ENCODE data around the gene FRYL. TPM values are rescaled to one million over a fixed set of nuclear protein-coding genes. Genes with fewer than 3 reads are reported as not detected.
A peak's percentile ranks its signal among the peaks of the same experiment; 100 is the strongest.
"Not testable (repeated sequence)": the region's sequence is repeated elsewhere in the genome, so short reads cannot be mapped to it uniquely, and the experiment has no call there.

FRYL gene
- total RNA-seq, 2 experiments from 2014 or later = 44.8 to 54.2 TPM

DNA sequence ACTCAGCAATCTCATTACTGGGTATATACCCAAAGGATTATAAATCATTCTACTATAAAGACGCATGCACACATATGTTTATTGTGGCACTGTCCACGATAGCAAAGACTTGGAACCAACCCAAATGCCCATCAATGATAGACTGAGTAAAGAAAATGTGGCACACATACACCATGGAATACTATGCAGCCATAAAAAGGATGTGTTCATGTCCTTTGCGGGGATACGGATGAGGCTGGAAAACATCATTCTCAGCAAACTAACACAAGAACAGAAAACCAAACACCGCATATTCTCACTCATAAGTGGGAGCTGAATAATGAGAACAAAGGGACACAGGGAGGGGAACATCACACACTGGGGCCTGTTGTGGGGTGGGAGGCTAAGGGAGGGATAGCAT, 141.5 kb downstream of the FRYL start:
- CTCF ChIA-PET; DNase-seq; H3K9me3 Mint-ChIP-seq; H3K27me3 Mint-ChIP-seq (ENCODE audit: low read depth); H3K4me3 Mint-ChIP-seq; H3K27ac Mint-ChIP-seq; H3K36me3 Mint-ChIP-seq (ENCODE audit: low read depth): not testable (repeated sequence)
- H3K4me1 Mint-ChIP-seq (ENCODE audit: low read depth) = peaks cover 28% of the 10 kb centered on the region
- intact Hi-C loops (cut with micrococcal nuclease) = loop anchor here (5.0 kb wide), 1 partner anchor 269 kb away; the partner anchor contains the start of gene OCIAD2

DNA sequence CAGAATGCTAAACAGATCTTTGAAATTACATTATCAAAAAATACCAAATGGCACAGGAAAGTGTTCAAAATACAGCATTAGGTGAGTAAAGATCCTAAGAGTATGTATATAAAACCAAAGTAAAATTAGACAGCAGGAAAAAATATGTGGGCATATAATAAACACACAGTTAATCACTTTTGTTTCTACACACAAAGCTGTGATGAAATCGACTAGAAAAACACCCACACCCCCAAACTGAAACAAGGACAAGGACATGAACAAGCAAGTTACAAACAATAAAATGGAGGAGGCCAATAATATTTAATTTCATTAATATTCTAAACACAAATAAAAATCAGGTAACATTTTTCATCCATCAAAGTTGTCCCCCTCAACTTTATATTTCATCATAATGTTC, 143.2 kb downstream of the FRYL start:
- Mint-ChIP-seq H3K27ac (no peak overlapping the region), H3K9me3 (peaks cover 3% of the 10 kb centered on the region), H3K27me3 (ENCODE audit: low read depth) (no peaks in the 10 kb centered on the region), H3K36me3 (ENCODE audit: low read depth) (peaks cover 4% of the 10 kb centered on the region), H3K4me1 (ENCODE audit: low read depth) (peaks cover 20% of the 10 kb centered on the region), H3K4me3 (no peak overlapping the region)
- CTCF ChIA-PET = interaction anchor here (0.6 to 1.4 kb wide), 2 partner anchors 58 to 59 kb away, joined by 3 read pairs; no protein-coding TSS in a partner anchor
- intact Hi-C loops (cut with micrococcal nuclease) = loop anchor here (5.0 kb wide), 1 partner anchor 270 kb away; the partner anchor contains the start of gene OCIAD2
- no peak for DNase-seq

DNA sequence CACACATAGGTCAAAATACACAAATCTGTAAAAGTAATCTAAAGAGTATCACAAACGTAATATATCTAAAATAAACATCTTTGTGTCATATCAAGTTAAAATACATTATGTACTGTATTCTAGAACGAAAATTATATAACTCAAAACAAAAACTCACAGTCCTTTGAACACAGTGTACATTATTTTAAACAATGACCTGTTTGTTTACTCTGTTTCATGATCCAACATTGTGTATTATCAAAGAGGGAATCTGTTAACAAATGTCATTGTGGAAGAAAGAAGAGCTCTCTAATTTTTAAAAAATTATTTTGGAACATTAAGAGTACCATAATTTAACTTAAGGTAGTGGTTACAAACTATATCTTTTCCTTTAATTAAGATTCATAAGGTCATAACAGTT, 144.1 kb downstream of the FRYL start:
- intact Hi-C loops (cut with micrococcal nuclease) = loop anchor here (2.0 to 5.0 kb wide), 2 partner anchors 29 to 271 kb away; partner anchors contain the start of gene OCIAD2
- H3K36me3 Mint-ChIP-seq (ENCODE audit: low read depth) = peaks cover 6% of the 10 kb centered on the region
- CTCF ChIA-PET = interaction anchor here (1.4 kb wide), 1 partner anchor 57 kb away, joined by 3 read pairs; no protein-coding TSS in a partner anchor
- H3K9me3 Mint-ChIP-seq = peaks cover 3% of the 10 kb centered on the region
- DNase-seq = no peak
- peaks cover 16% of the 10 kb centered on the region for H3K4me1 Mint-ChIP-seq (ENCODE audit: low read depth)
- H3K27me3 Mint-ChIP-seq (ENCODE audit: low read depth) = no peaks in the 10 kb centered on the region
- H3K27ac Mint-ChIP-seq = no peak overlapping the region
- no peak overlapping the region for H3K4me3 Mint-ChIP-seq

DNA sequence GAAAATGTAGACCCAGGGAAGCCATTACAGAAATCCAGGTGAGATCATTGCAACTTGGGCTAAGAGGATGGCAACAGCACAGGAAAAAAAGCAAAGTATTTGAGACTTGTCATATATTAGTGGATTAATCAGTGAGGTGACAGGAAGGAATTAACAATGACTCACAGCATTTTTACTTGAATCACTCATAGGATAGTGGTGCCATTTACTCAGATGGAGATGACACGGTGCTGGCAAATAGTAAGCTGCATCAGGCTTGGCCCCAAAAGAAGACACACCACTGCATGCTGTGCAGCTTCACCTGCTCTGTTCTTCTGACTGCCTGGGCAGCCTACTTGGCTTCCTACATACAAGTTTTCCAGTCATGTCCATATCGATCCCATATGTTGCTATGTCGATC, 144.8 kb downstream of the FRYL start:
- peak; percentile 53 for DNase-seq

DNA sequence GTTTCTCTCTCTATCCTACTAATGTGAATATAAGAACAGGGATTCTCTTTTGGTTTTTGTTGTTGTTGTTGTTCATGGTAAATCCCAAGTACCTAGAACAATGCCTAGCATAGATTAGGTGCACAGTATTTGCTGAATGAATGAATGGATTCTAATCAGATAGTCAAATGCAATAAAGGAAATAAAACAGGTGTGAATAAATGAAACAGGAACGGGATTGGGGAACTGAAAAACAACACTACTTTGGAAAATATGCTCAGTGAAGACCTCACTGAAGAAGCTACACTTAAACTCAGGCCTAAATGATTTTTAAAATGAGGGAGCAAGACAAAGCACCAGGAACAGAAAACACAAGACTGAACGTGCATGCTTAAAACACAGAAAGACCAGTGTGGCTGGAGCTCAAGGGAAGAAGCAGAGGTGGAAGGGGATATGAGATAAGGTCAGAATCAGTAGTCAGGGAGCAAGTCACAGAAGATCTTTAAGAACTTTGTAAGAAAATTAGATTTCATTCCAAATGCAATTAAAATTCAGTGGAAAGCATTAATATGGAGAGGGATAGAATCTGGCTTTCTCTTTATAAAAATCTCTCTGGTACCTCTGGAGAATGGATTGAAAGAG, 145.3 kb downstream of the FRYL start:
- intact Hi-C loops (cut with micrococcal nuclease) = loop anchor here (2.0 to 5.0 kb wide), 2 partner anchors 30 to 273 kb away; partner anchors contain the start of gene OCIAD2

More for the DNA sequence above, 144.8 kb downstream of the FRYL start:
- H3K36me3 Mint-ChIP-seq (ENCODE audit: low read depth) = peaks cover 6% of the 10 kb centered on the region
- H3K27ac Mint-ChIP-seq = no peak overlapping the region
- no peak overlapping the region for H3K4me3 Mint-ChIP-seq
- peaks cover 3% of the 10 kb centered on the region for H3K9me3 Mint-ChIP-seq
- CTCF ChIA-PET = interaction anchor here (1.4 kb wide), 1 partner anchor 56 kb away, joined by 3 read pairs; no protein-coding TSS in a partner anchor
- intact Hi-C loops (cut with micrococcal nuclease) = loop anchor here (2.0 to 5.0 kb wide), 2 partner anchors 29 to 272 kb away; partner anchors contain the start of gene OCIAD2
- no peaks in the 10 kb centered on the region for H3K27me3 Mint-ChIP-seq (ENCODE audit: low read depth)
- H3K4me1 Mint-ChIP-seq (ENCODE audit: low read depth) = peaks cover 11% of the 10 kb centered on the region

DNA sequence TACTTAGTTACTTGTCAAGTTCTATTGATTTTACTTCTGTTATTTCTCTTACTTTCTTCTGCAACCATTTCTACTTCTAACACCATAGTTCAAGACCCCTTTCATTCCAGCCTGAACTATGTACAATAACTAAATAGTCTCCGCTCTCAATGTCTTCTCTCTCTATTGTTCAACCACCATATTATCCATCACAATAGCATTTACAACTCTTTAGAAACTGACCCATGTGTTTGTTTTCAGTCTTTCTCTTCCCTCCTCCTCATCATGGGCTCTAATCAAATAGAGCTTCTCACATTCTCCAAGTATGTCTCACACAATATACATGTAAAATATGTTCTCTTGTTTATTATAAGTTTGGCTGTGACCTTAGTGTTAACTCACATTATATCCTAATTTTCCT, 146.4 kb downstream of the FRYL start:
- peaks cover 14% of the 10 kb centered on the region for H3K4me1 Mint-ChIP-seq (ENCODE audit: low read depth)
- H3K27ac Mint-ChIP-seq = no peak overlapping the region
- H3K4me3 Mint-ChIP-seq = no peak overlapping the region
- intact Hi-C loops (cut with micrococcal nuclease) = loop anchor here (2.0 kb wide), 1 partner anchor 31 kb away; no protein-coding TSS in a partner anchor
- peaks cover 2% of the 10 kb centered on the region for H3K9me3 Mint-ChIP-seq
- H3K36me3 Mint-ChIP-seq (ENCODE audit: low read depth) = peaks cover 4% of the 10 kb centered on the region
- CTCF ChIA-PET = interaction anchor here (0.6 to 0.7 kb wide), 3 partner anchors 20 to 373 kb away, joined by 3 read pairs; no protein-coding TSS in a partner anchor
- no peak for DNase-seq
- no peaks in the 10 kb centered on the region for H3K27me3 Mint-ChIP-seq (ENCODE audit: low read depth)

More for the DNA sequence above, 145.3 kb downstream of the FRYL start:
- no peaks in the 10 kb centered on the region for H3K27me3 Mint-ChIP-seq (ENCODE audit: low read depth)
- peaks cover 10% of the 10 kb centered on the region for H3K4me1 Mint-ChIP-seq (ENCODE audit: low read depth)
- H3K4me3 Mint-ChIP-seq = no peak overlapping the region
- no peak overlapping the region for H3K27ac Mint-ChIP-seq
- no peak for DNase-seq
- CTCF ChIA-PET = no interaction called here
- peaks cover 3% of the 10 kb centered on the region for H3K9me3 Mint-ChIP-seq
- peaks cover 6% of the 10 kb centered on the region for H3K36me3 Mint-ChIP-seq (ENCODE audit: low read depth)

DNA sequence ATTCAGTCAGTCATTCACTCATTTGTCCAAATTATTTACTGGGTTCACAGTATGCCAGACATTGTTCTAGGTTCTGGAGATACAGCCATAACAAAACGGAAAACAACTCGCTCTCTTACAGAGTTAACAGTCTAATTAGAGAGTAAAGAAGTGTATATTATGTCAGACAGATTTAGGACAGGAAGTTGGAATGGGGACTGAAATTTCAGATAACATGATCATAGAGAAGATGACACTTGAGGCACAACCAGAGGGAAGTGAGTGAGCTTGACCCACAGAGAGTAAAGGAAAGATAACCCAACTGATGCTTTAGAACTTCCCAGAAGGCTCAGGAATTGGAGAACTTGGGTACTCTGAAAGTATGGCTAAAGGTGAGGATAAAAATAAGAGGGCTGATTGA, 150.6 kb downstream of the FRYL start:
- Mint-ChIP-seq H3K9me3 (no peaks in the 10 kb centered on the region), H3K4me1 (ENCODE audit: low read depth) (peaks cover 8% of the 10 kb centered on the region), H3K27ac (no peak overlapping the region), H3K36me3 (ENCODE audit: low read depth) (peaks cover 2% of the 10 kb centered on the region), H3K4me3 (no peak overlapping the region), H3K27me3 (ENCODE audit: low read depth) (no peaks in the 10 kb centered on the region)
- CTCF ChIA-PET = interaction anchor here (0.6 kb wide), 1 partner anchor 315 kb away, joined by 4 read pairs; no protein-coding TSS in a partner anchor
- DNase-seq = no peak
- intact Hi-C loops (cut with micrococcal nuclease) = no loop called here

DNA sequence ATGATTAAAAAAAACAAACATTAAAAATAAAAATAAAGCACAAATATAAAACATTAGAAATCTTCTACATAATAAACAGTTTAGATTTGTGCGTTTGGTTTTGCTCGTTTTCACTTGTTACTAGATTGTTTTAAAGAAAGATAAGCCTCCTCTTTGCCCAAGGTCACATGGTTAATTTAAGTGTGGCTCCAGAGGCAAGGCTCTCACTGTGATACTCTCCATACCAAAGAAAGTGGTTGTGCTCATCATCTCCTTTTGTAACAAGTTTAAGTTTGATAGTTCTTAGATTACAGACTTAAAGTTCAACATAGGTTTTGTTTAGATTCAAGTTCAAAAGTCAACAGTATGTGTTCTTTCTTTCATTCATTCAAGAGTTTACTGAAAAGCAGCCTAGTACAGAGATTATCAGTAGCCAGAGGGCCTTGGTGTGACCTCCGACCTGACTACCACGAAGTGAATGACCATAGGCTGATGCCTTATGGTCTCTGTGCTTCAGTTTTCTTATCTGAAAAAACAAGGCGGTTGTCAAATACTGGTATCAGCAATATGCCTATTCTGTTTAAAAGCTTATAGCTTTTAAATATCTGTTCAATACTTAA, 156.8 kb downstream of the FRYL start:
- no peaks in the 10 kb centered on the region for H3K9me3 Mint-ChIP-seq
- intact Hi-C loops (cut with micrococcal nuclease) = no loop called here
- H3K36me3 Mint-ChIP-seq (ENCODE audit: low read depth) = peaks cover 12% of the 10 kb centered on the region
- no peak overlapping the region for H3K4me3 Mint-ChIP-seq
- CTCF ChIA-PET = no interaction called here
- peaks cover 5% of the 10 kb centered on the region for H3K4me1 Mint-ChIP-seq (ENCODE audit: low read depth)
- H3K27ac Mint-ChIP-seq = no peak overlapping the region
- no peaks in the 10 kb centered on the region for H3K27me3 Mint-ChIP-seq (ENCODE audit: low read depth)
- no peak for DNase-seq

DNA sequence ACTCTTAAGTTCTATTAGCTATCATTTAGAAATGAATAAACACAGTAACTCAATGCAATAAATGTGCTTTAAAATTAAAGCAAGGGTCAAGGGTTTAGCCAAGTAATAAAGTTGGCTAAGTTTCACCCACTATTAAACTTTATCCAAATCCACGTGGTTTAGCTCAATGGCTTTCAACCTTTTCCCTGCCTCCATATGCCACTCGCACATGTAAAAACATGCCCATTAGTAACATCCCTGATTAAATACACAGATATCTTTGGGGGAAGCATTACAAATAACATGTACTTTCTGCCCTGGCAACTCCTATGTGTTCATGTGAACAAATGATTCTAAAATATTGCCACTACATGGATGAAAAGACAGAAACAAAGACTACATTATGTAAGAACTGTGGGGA, 159.2 kb downstream of the FRYL start:
- CTCF ChIA-PET = no interaction called here
- Mint-ChIP-seq H3K4me1 (ENCODE audit: low read depth) (peaks cover 5% of the 10 kb centered on the region), H3K36me3 (ENCODE audit: low read depth) (peaks cover 20% of the 10 kb centered on the region), H3K27ac (no peak overlapping the region), H3K9me3 (no peaks in the 10 kb centered on the region), H3K4me3 (no peak overlapping the region), H3K27me3 (ENCODE audit: low read depth) (no peaks in the 10 kb centered on the region)
- no peak for DNase-seq
- intact Hi-C loops (cut with micrococcal nuclease) = no loop called here

DNA sequence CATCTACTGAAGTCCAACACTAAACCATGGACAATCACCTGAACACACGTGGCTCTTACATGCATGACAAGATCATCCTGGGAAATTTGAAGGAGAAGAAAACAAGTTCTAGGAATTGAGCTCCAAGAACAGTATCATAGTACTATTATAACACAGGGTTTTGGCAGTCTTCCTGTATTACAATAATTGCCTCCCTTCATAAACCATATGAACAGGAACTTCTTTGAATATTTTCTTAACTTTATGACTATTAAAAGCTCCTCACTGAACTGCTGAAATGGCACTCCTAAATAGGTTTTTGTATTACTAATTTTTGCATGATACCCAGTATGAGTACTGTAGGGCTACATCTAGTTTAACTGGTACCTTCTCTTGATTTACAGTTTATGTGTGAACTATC, 160.0 kb downstream of the FRYL start:
- H3K27ac Mint-ChIP-seq = no peak overlapping the region
- no peaks in the 10 kb centered on the region for H3K9me3 Mint-ChIP-seq
- H3K4me3 Mint-ChIP-seq = no peak overlapping the region
- intact Hi-C loops (cut with micrococcal nuclease) = no loop called here
- CTCF ChIA-PET = no interaction called here
- H3K4me1 Mint-ChIP-seq (ENCODE audit: low read depth) = peaks cover 5% of the 10 kb centered on the region
- peaks cover 26% of the 10 kb centered on the region for H3K36me3 Mint-ChIP-seq (ENCODE audit: low read depth)
- no peak for DNase-seq
- H3K27me3 Mint-ChIP-seq (ENCODE audit: low read depth) = no peaks in the 10 kb centered on the region

DNA sequence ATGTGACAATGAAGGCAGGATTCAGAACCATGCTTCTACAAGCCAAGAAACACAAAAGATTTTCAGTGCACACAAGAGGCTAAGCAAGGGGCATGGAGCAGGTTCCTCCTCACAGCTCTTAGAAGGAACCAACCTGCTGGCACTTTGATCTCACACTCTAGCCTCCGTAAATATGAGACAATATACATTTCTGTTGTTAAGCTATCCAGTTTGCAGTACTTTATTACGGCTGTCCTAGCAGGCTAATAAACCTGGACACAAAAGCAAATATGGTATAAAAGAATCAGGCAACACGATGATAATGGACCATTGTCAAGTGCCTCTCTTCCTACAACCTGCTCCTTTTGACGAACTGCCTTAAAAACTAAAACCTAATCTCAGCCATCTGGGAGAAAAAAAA, 175.6 kb downstream of the FRYL start:
- Mint-ChIP-seq H3K27me3 (ENCODE audit: low read depth) (no peaks in the 10 kb centered on the region), H3K4me1 (ENCODE audit: low read depth) (no peaks in the 10 kb centered on the region), H3K27ac (no peak overlapping the region), H3K9me3 (no peaks in the 10 kb centered on the region), H3K4me3 (no peak overlapping the region), H3K36me3 (ENCODE audit: low read depth) (peaks cover 3% of the 10 kb centered on the region)
- CTCF ChIA-PET = no interaction called here
- intact Hi-C loops (cut with micrococcal nuclease) = no loop called here
- no peak for DNase-seq

DNA sequence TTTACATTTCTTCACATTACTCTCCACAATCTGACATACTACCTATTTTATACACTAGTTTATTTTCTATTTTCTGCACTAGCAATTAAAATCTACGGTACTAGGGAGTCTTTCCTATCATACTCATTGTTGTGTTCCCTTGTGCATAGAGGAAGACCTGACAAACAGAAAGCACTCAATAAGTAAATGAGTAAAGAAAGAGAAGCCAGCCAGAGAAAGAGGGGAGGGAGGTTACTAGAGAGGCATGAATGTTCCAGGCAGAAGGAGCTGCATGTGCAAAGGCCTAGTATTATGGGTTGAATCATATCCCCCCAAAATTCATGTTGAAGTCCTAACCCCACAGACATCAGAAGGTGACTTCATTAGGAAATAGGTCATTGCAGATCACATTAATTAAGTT, 176.0 kb downstream of the FRYL start:
- Mint-ChIP-seq H3K36me3 (ENCODE audit: low read depth) (peaks cover 3% of the 10 kb centered on the region), H3K4me3 (no peak overlapping the region), H3K9me3 (no peaks in the 10 kb centered on the region), H3K27ac (no peak overlapping the region), H3K4me1 (ENCODE audit: low read depth) (no peaks in the 10 kb centered on the region), H3K27me3 (ENCODE audit: low read depth) (no peaks in the 10 kb centered on the region)
- DNase-seq = no peak
- CTCF ChIA-PET = interaction anchor here (0.6 kb wide), 1 partner anchor 60 kb away, joined by 3 read pairs; no protein-coding TSS in a partner anchor
- intact Hi-C loops (cut with micrococcal nuclease) = no loop called here
